ENCODE measurements around the gene CFAP46. TPM values are rescaled to one million over a fixed set of nuclear protein-coding genes. Genes with fewer than 3 reads are reported as not detected.

CFAP46 gene
- total and polyA plus RNA-seq, 2 experiments from 2014 or later = 2.2 to 2.4 TPM

GRCh38 chr10:132872658-132873057 is 69.7 kb downstream of the CFAP46 start:
- H3K4me1 ChIP-seq (ENCODE audit: insufficient read depth) = no peaks in the 10 kb centered on the region
- H2AFZ ChIP-seq = no peak overlapping the region
- TF ChIP-seq EZH2 (IDR thresholded peaks at IDR 0.05; ENCODE audit: borderline replicate concordance) (no peak), EZH2phosphoT487 (IDR thresholded peaks at IDR 0.05; ENCODE audit: low read depth, severe bottlenecking, unreplicated experiment) (no peak)
- TF ChIP-seq, protein P1, sequence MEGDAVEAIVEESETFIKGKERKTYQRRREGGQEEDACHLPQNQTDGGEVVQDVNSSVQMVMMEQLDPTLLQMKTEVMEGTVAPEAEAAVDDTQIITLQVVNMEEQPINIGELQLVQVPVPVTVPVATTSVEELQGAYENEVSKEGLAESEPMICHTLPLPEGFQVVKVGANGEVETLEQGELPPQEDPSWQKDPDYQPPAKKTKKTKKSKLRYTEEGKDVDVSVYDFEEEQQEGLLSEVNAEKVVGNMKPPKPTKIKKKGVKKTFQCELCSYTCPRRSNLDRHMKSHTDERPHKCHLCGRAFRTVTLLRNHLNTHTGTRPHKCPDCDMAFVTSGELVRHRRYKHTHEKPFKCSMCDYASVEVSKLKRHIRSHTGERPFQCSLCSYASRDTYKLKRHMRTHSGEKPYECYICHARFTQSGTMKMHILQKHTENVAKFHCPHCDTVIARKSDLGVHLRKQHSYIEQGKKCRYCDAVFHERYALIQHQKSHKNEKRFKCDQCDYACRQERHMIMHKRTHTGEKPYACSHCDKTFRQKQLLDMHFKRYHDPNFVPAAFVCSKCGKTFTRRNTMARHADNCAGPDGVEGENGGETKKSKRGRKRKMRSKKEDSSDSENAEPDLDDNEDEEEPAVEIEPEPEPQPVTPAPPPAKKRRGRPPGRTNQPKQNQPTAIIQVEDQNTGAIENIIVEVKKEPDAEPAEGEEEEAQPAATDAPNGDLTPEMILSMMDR (IDR thresholded peaks at IDR 0.05; ENCODE audit: poor library complexity) = no peak
- H3K4me2 ChIP-seq = no peak overlapping the region
- no peaks in the 10 kb centered on the region for H3K9me2 ChIP-seq (replicated peaks; ENCODE audit: insufficient read depth)
- H3K27ac ChIP-seq = no peak overlapping the region
- no peak for DNase-seq (ENCODE audit: low spot score)
- no peaks in the 10 kb centered on the region for H3K36me3 ChIP-seq (replicated peaks; ENCODE audit: insufficient read depth, low read depth)
- H3K4me3 ChIP-seq = no peak overlapping the region
- 92% methylated on average over 13 of the region's 13 CpGs for WGBS (ENCODE audit: low lambda C conversion rate, missing lambda C conversion rate)
- H3K27me3 ChIP-seq = no peaks in the 10 kb centered on the region
- H3K79me2 ChIP-seq = no peaks in the 10 kb centered on the region
- no peaks in the 10 kb centered on the region for H3K9me3 ChIP-seq (ENCODE audit: low read depth)
- no peaks in the 10 kb centered on the region for H4K20me1 ChIP-seq (ENCODE audit: insufficient read depth, poor library complexity, severe bottlenecking)

GRCh38 chr10:132870426-132870825 is 71.9 kb downstream of the CFAP46 start:
- WGBS (ENCODE audit: low lambda C conversion rate, missing lambda C conversion rate) = 92% methylated on average over 13 of the region's 13 CpGs

GRCh38 chr10:132869621-132870020 is 72.7 kb downstream of the CFAP46 start:
- Histone ChIP-seq H2AFZ (no peak overlapping the region), H4K20me1 (ENCODE audit: insufficient read depth, poor library complexity, severe bottlenecking) (no peaks in the 10 kb centered on the region), H3K27ac (no peak overlapping the region), H3K79me2 (no peaks in the 10 kb centered on the region), H3K4me2 (no peak overlapping the region), H3K9me2 (replicated peaks; ENCODE audit: insufficient read depth) (no peaks in the 10 kb centered on the region), H3K36me3 (replicated peaks; ENCODE audit: insufficient read depth, low read depth) (no peaks in the 10 kb centered on the region), H3K9me3 (ENCODE audit: low read depth) (no peaks in the 10 kb centered on the region), H3K4me3 (no peak overlapping the region), H3K27me3 (no peaks in the 10 kb centered on the region), H3K4me1 (ENCODE audit: insufficient read depth) (no peaks in the 10 kb centered on the region)
- DNase-seq (ENCODE audit: low spot score) = no peak
- no peak for TF ChIP-seq EZH2 (IDR thresholded peaks at IDR 0.05; ENCODE audit: borderline replicate concordance)
- TF ChIP-seq, protein P1 (IDR thresholded peaks at IDR 0.05; ENCODE audit: poor library complexity) = no peak
- TF ChIP-seq EZH2phosphoT487 (IDR thresholded peaks at IDR 0.05; ENCODE audit: low read depth, severe bottlenecking, unreplicated experiment) = no peak
- WGBS (ENCODE audit: low lambda C conversion rate, missing lambda C conversion rate) = 96% methylated on average over 16 of the region's 16 CpGs

More at GRCh38 chr10:132870426-132870825, 71.9 kb downstream of the CFAP46 start:
- Histone ChIP-seq H4K20me1 (ENCODE audit: insufficient read depth, poor library complexity, severe bottlenecking) (no peaks in the 10 kb centered on the region), H3K9me3 (ENCODE audit: low read depth) (no peaks in the 10 kb centered on the region), H3K27ac (no peak overlapping the region), H3K9me2 (replicated peaks; ENCODE audit: insufficient read depth) (no peaks in the 10 kb centered on the region), H3K4me3 (no peak overlapping the region), H3K27me3 (no peaks in the 10 kb centered on the region), H2AFZ (no peak overlapping the region), H3K36me3 (replicated peaks; ENCODE audit: insufficient read depth, low read depth) (no peaks in the 10 kb centered on the region), H3K79me2 (no peaks in the 10 kb centered on the region), H3K4me1 (ENCODE audit: insufficient read depth) (no peaks in the 10 kb centered on the region), H3K4me2 (no peak overlapping the region)
- TF ChIP-seq EZH2phosphoT487 (IDR thresholded peaks at IDR 0.05; ENCODE audit: low read depth, severe bottlenecking, unreplicated experiment) (no peak), EZH2 (IDR thresholded peaks at IDR 0.05; ENCODE audit: borderline replicate concordance) (no peak)
- TF ChIP-seq, protein P1 (IDR thresholded peaks at IDR 0.05; ENCODE audit: poor library complexity) = no peak
- DNase-seq (ENCODE audit: low spot score) = no peak

DNA sequence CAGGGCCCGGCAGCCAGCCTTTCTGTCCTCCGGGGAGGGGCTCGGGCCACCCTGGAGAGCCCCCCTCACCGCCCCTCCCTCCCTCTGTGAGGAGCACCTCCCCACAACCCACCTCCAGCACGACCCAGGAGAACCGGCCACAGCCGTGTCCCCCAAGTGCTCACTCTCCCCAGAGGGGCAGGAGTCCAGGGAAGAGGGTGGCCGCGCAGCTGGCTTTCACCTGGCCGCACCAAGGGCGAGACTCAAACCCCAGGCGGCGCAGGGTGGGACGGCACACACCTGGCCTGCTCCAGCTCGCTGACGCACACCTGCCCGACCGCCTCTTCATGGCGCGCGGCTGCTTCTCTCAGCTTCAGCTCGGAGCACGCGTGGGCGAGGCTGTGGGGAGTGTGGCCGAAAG is 73.4 kb downstream of the CFAP46 start:
- no peaks in the 10 kb centered on the region for H3K27me3 ChIP-seq
- TF ChIP-seq EZH2phosphoT487 (IDR thresholded peaks at IDR 0.05; ENCODE audit: low read depth, severe bottlenecking, unreplicated experiment) (no peak), EZH2 (IDR thresholded peaks at IDR 0.05; ENCODE audit: borderline replicate concordance) (no peak)
- TF ChIP-seq, protein P1 (IDR thresholded peaks at IDR 0.05; ENCODE audit: poor library complexity) = no peak
- no peak overlapping the region for H3K4me3 ChIP-seq
- no peak overlapping the region for H2AFZ ChIP-seq
- no peaks in the 10 kb centered on the region for H4K20me1 ChIP-seq (ENCODE audit: insufficient read depth, poor library complexity, severe bottlenecking)
- no peaks in the 10 kb centered on the region for H3K4me1 ChIP-seq (ENCODE audit: insufficient read depth)
- H3K9me2 ChIP-seq (replicated peaks; ENCODE audit: insufficient read depth) = no peaks in the 10 kb centered on the region
- H3K79me2 ChIP-seq = no peaks in the 10 kb centered on the region
- no peak for DNase-seq (ENCODE audit: low spot score)
- no peak overlapping the region for H3K27ac ChIP-seq
- no peaks in the 10 kb centered on the region for H3K36me3 ChIP-seq (replicated peaks; ENCODE audit: insufficient read depth, low read depth)
- H3K4me2 ChIP-seq = no peak overlapping the region
- H3K9me3 ChIP-seq (ENCODE audit: low read depth) = no peaks in the 10 kb centered on the region
- 88% methylated on average over 25 of the region's 26 CpGs for WGBS (ENCODE audit: low lambda C conversion rate, missing lambda C conversion rate)

Data from hepatocyte (in vitro differentiated cells).